GM12865 (cell line): ENCODE data around the gene PCDH9.

Experiments
- DNase-seq: peaks from one replicate; pipeline ENCODE4 v3.0.0; 2010; ENCODE audit warnings: low read depth
- H3K4me3 ChIP-seq: 2 replicates; pipeline ENCODE4 v1.5.1; 2011; ENCODE audit warnings: mild to moderate bottlenecking, low read depth, low read length, control low read depth
- TF ChIP-seq, protein P1 (sequence below): IDR thresholded peaks from 2 replicates; pipeline ENCODE4 v1.5.1; 2011; ENCODE audit warnings: low read length, control low read depth, low read depth, inconsistent platforms; ENCODE audit not compliant: insufficient read depth; ENCODE audit errors: missing control alignments

PCDH9 gene

DNA sequence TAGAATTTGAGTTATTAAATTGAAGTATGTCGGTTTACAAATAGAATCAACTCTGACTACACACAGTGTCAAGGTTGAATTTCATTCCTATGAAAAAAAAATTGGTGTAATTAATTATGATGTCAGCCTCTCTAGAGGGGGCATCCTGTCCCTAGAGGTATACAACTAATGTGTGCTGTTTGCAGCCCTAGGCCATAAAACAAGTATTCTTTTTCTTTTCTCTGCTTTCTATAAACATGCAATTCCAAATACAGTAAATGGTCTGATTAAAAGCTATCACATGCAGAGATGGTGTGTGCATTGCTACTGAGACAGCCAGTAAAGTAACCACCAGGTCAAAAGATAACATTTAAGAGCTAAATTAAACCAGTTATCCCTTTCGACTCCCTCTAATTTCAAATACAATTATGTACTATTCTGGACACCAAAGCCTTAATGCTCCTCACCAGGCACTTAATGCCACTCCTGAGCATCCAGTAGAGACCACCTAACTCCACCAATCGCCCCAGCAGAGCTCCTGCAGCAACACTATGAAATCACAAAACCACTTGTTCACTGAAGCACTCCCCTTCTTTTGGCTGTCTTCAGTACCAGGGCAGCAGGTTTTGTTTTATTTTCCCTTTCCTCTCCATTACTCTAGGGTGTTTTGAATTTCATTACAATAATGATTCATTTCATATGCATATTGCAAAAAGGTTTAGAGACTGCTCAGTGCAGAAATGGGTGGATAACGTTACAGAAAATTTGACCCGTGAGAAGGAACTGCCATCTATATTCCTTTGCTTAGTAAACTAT lies 426.9 kb downstream of the PCDH9 start:
- DNase-seq = no peak

DNA sequence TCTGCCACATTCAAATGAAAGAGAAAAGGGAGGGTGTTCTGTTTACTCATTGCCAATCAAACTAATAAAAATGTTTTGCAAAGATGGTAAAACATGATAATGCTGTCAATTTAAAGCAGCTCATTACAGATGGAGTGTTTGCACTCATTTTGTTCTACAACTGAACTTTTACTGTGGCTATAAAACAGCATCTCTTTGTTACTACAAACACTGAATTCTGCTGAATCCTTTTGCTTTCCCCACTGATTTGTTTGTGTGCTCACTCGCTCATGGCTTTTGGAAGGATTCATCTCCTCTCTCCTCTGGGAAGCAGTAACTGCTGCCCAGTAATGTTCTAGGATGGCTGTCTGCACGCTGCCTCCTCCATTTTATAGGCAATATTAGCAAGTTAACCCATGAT lies 434.5 kb downstream of the PCDH9 start:
- H3K4me3 ChIP-seq = no peak overlapping the region
- DNase-seq = no peak

More for the DNA sequence above, 426.9 kb downstream of the PCDH9 start:
- no peak overlapping the region for H3K4me3 ChIP-seq
- TF ChIP-seq, protein P1, sequence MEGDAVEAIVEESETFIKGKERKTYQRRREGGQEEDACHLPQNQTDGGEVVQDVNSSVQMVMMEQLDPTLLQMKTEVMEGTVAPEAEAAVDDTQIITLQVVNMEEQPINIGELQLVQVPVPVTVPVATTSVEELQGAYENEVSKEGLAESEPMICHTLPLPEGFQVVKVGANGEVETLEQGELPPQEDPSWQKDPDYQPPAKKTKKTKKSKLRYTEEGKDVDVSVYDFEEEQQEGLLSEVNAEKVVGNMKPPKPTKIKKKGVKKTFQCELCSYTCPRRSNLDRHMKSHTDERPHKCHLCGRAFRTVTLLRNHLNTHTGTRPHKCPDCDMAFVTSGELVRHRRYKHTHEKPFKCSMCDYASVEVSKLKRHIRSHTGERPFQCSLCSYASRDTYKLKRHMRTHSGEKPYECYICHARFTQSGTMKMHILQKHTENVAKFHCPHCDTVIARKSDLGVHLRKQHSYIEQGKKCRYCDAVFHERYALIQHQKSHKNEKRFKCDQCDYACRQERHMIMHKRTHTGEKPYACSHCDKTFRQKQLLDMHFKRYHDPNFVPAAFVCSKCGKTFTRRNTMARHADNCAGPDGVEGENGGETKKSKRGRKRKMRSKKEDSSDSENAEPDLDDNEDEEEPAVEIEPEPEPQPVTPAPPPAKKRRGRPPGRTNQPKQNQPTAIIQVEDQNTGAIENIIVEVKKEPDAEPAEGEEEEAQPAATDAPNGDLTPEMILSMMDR = no peak

DNA sequence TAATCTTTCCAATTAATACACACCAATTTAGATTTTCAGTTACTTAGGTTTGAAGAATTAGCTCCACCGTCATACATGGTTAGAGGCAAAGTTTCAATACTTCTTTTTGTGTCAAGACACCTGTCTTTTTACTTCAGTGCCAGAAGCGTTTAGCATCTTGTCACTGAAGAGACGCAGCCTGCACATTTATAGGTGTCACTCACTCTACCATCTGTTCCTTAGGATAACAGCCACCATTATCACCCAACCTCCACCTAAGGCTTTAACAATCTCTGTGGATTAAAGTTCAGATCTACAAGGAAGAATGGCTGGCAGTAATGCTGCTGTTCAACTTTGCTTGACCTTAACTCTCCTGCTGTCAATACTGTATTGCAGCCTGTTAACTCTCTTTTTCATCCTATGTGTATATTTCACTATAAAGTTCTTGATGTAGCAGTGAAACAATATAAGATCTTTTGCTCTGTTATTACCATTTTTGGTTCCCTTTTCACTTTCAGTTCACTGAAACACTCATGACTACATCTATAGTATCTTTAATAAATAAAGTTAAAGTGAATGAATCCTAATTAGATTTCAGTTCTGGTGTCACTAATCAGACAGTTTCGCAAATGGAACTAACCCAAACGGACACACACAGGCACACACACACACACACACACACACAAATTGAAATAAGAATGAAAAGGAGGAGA lies 435.6 kb downstream of the PCDH9 start:
- DNase-seq = no peak
- TF ChIP-seq, protein P1 = no peak
- no peak overlapping the region for H3K4me3 ChIP-seq

More for the DNA sequence above, 434.5 kb downstream of the PCDH9 start:
- TF ChIP-seq, protein P1 = no peak

DNA sequence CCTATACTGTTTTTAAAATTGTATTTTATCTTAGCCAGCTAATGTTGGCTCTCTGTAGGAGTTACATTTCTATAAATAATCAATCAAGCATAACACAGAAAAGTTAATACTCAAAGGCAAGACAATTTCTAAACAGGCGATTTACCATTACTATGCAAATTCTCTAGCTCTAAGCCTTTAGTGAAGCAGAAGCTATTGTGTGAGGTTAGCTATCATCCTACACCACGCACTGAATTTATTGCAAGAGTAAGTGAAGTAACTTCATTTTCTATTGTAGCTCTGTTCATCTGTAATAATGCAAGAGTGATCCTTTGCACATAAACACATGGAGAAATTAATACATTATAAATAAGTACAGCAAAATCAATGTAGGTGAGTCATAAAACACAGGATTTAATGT lies 439.3 kb downstream of the PCDH9 start:
- no peak for DNase-seq
- no peak overlapping the region for H3K4me3 ChIP-seq
- TF ChIP-seq, protein P1 = no peak

DNA sequence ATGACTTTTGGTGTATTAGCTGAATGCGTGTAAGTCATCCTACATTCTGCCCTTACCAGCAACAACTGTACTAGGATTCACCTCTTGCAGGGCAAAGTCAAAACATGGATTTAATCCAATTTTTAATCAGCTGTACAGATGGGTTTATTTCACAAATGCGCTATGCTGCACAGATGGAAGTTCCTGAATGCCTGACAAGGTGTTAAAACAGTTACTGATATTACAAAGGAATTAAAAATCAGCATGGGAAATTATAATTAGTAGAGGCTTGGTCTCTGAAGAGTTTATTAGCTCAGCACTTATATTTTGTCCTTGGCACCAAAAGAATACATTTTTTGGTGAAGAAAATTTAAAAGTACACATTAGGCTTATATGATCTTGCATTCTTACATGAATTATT lies 448.9 kb downstream of the PCDH9 start:
- DNase-seq = no peak
- TF ChIP-seq, protein P1 = no peak
- no peak overlapping the region for H3K4me3 ChIP-seq

DNA sequence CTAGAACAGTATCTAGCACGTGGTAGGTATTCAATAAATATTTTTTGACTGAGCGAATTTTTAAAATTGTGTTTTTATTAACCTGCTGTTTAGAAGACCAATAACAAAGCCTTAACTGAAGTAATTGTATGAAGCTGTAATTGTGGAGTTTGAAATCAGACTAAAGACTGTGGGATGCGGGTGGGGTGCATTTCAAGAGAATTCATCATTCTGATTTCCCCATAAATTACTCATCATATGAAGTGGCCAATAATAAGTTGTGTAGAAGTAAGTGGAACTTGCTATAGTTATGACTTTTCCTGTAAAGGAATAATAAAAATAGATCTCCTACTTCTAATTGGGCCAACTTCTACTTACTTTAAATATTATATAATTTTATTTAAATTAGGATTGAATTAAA lies 449.3 kb downstream of the PCDH9 start:
- TF ChIP-seq, protein P1 = no peak
- no peak overlapping the region for H3K4me3 ChIP-seq
- no peak for DNase-seq
